A549 (cell line): ENCODE measurements around the gene CLN6. TPM values are rescaled to one million over a fixed set of nuclear protein-coding genes. Genes with fewer than 3 reads are reported as not detected.
A peak's percentile ranks its signal among the peaks of the same experiment; 100 is the strongest.

ENCODE experiments used
- ATAC-seq, 2 experiments: fragments of 200-7000 bp in 1 of 2; fragments of >200 bp in 1 of 2; cut with Nextera tagmentation in 1 of 2; cut with Tn5 transposase in 1 of 2; 3 replicates each; pipeline versions ENCODE4 v1.8.0 to v1.9.1; 2018 to 2020; ENCODE audit warnings: mild to moderate bottlenecking in 1 of 2, moderate library complexity in 1 of 2
- CTCF ChIA-PET: fragments of 300-600 bp; sonication (Branson Sonifier 250); formaldehyde crosslinking; extraction: SDS; loops from one replicate; lab custom pipeline; 2021; ENCODE audit warnings: antibody characterized with exemption, inconsistent platforms; lab: Yijun Ruan, JAX
- POLR2A ChIA-PET: fragments of 350-600 bp; formaldehyde crosslinking; extraction: SDS; loops from one replicate; lab custom pipeline; 2021; ENCODE audit warnings: antibody characterized with exemption, inconsistent platforms; lab: Yijun Ruan, JAX
- DNase-seq, 2 experiments: peaks; one replicate each; pipeline versions ENCODE4 v3.0.0 to v3.0.0-alpha.2; 2011 to 2016; ENCODE audit warnings: low read depth in 1 of 2, low spot score in 1 of 2
- FAIRE-seq: peaks from 2 replicates; lab custom pipeline; 2011; peaks lifted over from hg19 to GRCh38; lab: Jason Lieb, UNC
- H3K27ac ChIP-seq, 2 experiments: fragments of >200 bp; sonication (Bioruptor Twin); formaldehyde crosslinking; 3 replicates each; pipeline ENCODE4 v1.5.1; 2016 to 2017
- H3K4me1 ChIP-seq: fragments of >200 bp; sonication (Bioruptor Twin); formaldehyde crosslinking; 3 replicates; pipeline ENCODE4 v1.6.1; 2016
- H3K4me2 ChIP-seq: fragments of >200 bp; sonication (Bioruptor Twin); formaldehyde crosslinking; 3 replicates; pipeline ENCODE4 v1.6.1; 2016
- H3K4me3 ChIP-seq: fragments of >200 bp; sonication (Bioruptor Twin); formaldehyde crosslinking; 3 replicates; pipeline ENCODE4 v1.5.1; 2016
- H3K9me3 ChIP-seq: fragments of >200 bp; sonication (Bioruptor Twin); formaldehyde crosslinking; 3 replicates; pipeline ENCODE4 v1.6.1; 2016
- BHLHE40 ChIP-seq: IDR thresholded peaks from 2 replicates; pipeline ENCODE4 v1.6.1; 2012; ENCODE audit warnings: low read depth, low read length, inconsistent platforms
- CBX2 ChIP-seq: fragments of 200-600 bp; sonication (generic); IDR thresholded peaks from 2 replicates; pipeline ENCODE4 v1.6.1; 2016; ENCODE audit warnings: low read depth, mild to moderate bottlenecking, borderline replicate concordance
- CBX8 ChIP-seq: fragments of 200-600 bp; sonication (generic); IDR thresholded peaks from 2 replicates; pipeline ENCODE4 v1.6.1; 2016
- CEBPB ChIP-seq, 2 experiments: fragments of >200 bp in 1 of 2; sonication (Bioruptor Twin) in 1 of 2; formaldehyde crosslinking in 1 of 2; IDR thresholded peaks; 2 replicates each; pipeline ENCODE4 v1.6.1; 2012 to 2016
- FOSB ChIP-seq: fragments of 250-450 bp; sonication (Bioruptor Pico); IDR thresholded peaks from 2 replicates; pipeline ENCODE4 v1.5.0; 2020; ENCODE audit warnings: mild to moderate bottlenecking, moderate library complexity
- FOSL2 ChIP-seq, 2 experiments: fragments of 450-650 bp in 1 of 2; fragments of >200 bp in 1 of 2; sonication (Bioruptor Twin) in 1 of 2; formaldehyde crosslinking; IDR thresholded peaks; 2 replicates each; pipeline versions ENCODE4 v1.5.0 to v1.6.1; 2016 to 2020; ENCODE audit warnings: mild to moderate bottlenecking in 1 of 2, moderate library complexity in 1 of 2
- GATA3 ChIP-seq: IDR thresholded peaks from 2 replicates; pipeline ENCODE4 v1.6.1; 2012; ENCODE audit warnings: borderline replicate concordance
- HDAC2 ChIP-seq: fragments of 200-600 bp; sonication (generic); IDR thresholded peaks from 2 replicates; pipeline ENCODE4 v1.6.1; 2016
- HMGXB4 ChIP-seq: fragments of 250-450 bp; sonication (Bioruptor Pico); IDR thresholded peaks from 2 replicates; pipeline ENCODE4 v1.5.0; 2021; ENCODE audit warnings: mild to moderate bottlenecking, moderate library complexity, borderline replicate concordance
- HOXA7 ChIP-seq: fragments of 250-450 bp; sonication (Bioruptor Pico); IDR thresholded peaks from 2 replicates; pipeline ENCODE4 v1.5.0; 2020; ENCODE audit warnings: mild to moderate bottlenecking, moderate library complexity
- HOXB13 ChIP-seq: fragments of 250-450 bp; sonication (Bioruptor Pico); IDR thresholded peaks from 2 replicates; pipeline ENCODE4 v1.5.0; 2020; ENCODE audit warnings: low read depth, mild to moderate bottlenecking, moderate library complexity
- HOXB5 ChIP-seq: fragments of 250-450 bp; sonication (Bioruptor Pico); IDR thresholded peaks from 2 replicates; pipeline ENCODE4 v1.5.0; 2020; ENCODE audit warnings: mild to moderate bottlenecking, moderate library complexity
- JUN ChIP-seq, 2 experiments: fragments of >200 bp; sonication (Bioruptor Twin); formaldehyde crosslinking; IDR thresholded peaks; 2 replicates in 1 of 2; 3 replicates in 1 of 2; pipeline ENCODE4 v1.6.1; 2016 to 2017
- JUNB ChIP-seq: fragments of >200 bp; sonication (Bioruptor Twin); formaldehyde crosslinking; IDR thresholded peaks from 2 replicates; pipeline ENCODE4 v1.6.1; 2016
- KDM1A ChIP-seq: fragments of 200-600 bp; sonication (generic); IDR thresholded peaks from 2 replicates; pipeline ENCODE4 v1.6.1; 2016; ENCODE audit warnings: low read depth, mild to moderate bottlenecking
- KDM5A ChIP-seq: fragments of 200-600 bp; sonication (generic); IDR thresholded peaks from 2 replicates; pipeline ENCODE4 v1.6.1; 2016; ENCODE audit warnings: antibody characterized with exemption, mild to moderate bottlenecking
- MAFK ChIP-seq: fragments of 450-650 bp; IDR thresholded peaks from 2 replicates; pipeline ENCODE4 v1.6.1; 2014; ENCODE audit not compliant: partially characterized antibody
- MAX ChIP-seq: IDR thresholded peaks from 2 replicates; pipeline ENCODE4 v1.6.1; 2012
- NFE2L2 ChIP-seq: fragments of 150-350 bp; conservative IDR thresholded peaks from 2 replicates; pipeline ENCODE4 v1.6.1; 2014; ENCODE audit warnings: low read length
- NPAS2 ChIP-seq: fragments of 250-450 bp; sonication (Bioruptor Pico); IDR thresholded peaks from 2 replicates; pipeline ENCODE4 v1.8.0; 2022; ENCODE audit warnings: mild to moderate bottlenecking, moderate library complexity, borderline replicate concordance
- NR3C1 ChIP-seq: fragments of >200 bp; sonication (Bioruptor Twin); formaldehyde crosslinking; IDR thresholded peaks from 3 replicates; pipeline ENCODE4 v1.6.1; 2017
- POLR2A ChIP-seq: IDR thresholded peaks from 2 replicates; pipeline ENCODE4 v1.6.1; 2012; ENCODE audit warnings: mild to moderate bottlenecking, low read length
- POLR2AphosphoS2 ChIP-seq: conservative IDR thresholded peaks from 2 replicates; pipeline ENCODE4 v1.6.1; 2012; ENCODE audit warnings: low read length, improper control_type of control experiment, inconsistent platforms
- RFX5 ChIP-seq: fragments of 450-650 bp; IDR thresholded peaks from 2 replicates; pipeline ENCODE4 v1.7.1; 2014; ENCODE audit warnings: antibody characterized with exemption, mild to moderate bottlenecking, moderate library complexity
- SMC3 ChIP-seq: fragments of >200 bp; sonication (Bioruptor Twin); formaldehyde crosslinking; IDR thresholded peaks from 3 replicates; pipeline ENCODE4 v1.6.1; 2018; ENCODE audit warnings: inconsistent platforms
- TFCP2L1 ChIP-seq: fragments of 250-450 bp; sonication (Bioruptor Pico); IDR thresholded peaks from 2 replicates; pipeline ENCODE4 v1.5.0; 2021; ENCODE audit warnings: mild to moderate bottlenecking
- ZC3H11A ChIP-seq: fragments of 450-650 bp; IDR thresholded peaks from 2 replicates; pipeline ENCODE4 v1.6.1; 2014; ENCODE audit warnings: antibody characterized with exemption, mild to moderate bottlenecking
- ZFP36 ChIP-seq: fragments of 450-650 bp; IDR thresholded peaks from 2 replicates; pipeline ENCODE4 v1.6.1; 2014; ENCODE audit warnings: borderline replicate concordance; ENCODE audit not compliant: partially characterized antibody
- ZNF302 ChIP-seq: fragments of 250-450 bp; sonication (Bioruptor Pico); IDR thresholded peaks from 2 replicates; pipeline ENCODE4 v1.9.0; 2021; ENCODE audit warnings: inconsistent platforms, mild to moderate bottlenecking, moderate library complexity
- WGBS: methylation state at CpG from one replicate; pipeline ENCODE4 v1.1.6; 2017; ENCODE audit errors: missing lambda C conversion rate; 5-methylcytosine and 5-hydroxymethylcytosine counted together
- polyA plus RNA-seq, 4 experiments: library from polyadenylated mRNA; depleted of rRNA in 3 of 4; stranded (reverse); fragments of >200 nt; fragmentation: RNase III in 1 of 4; extraction: RNeasy Plus Mini Kit Qiagen cat#74134 plus additional on column Dnase treatment in 1 of 4; gene quantifications; 2 replicates in 3 of 4; 3 replicates in 1 of 4; pipeline ENCODE4 v1.2.3, GENCODE V29; 2011 to 2017

Gene CLN6
- polyA plus RNA-seq, 2 of the 4 experiments (the other 2 are of a cell fraction): 47.5 to 69.7 TPM

GRCh38 chr15:68274201-68274848, 44.8 kb upstream of the CLN6 start:
- H3K4me1 ChIP-seq: peaks cover 56% of the 10 kb centered on the region
- H3K9me3 ChIP-seq: no peaks in the 10 kb centered on the region
- H3K4me2 ChIP-seq: no peak overlapping the region
- no peak for ATAC-seq
- POLR2A ChIA-PET: interaction anchor here (0.6 to 1.4 kb wide), 2 partner anchors 10 to 15 kb away, joined by 3 to 4 read pairs; no protein-coding TSS in a partner anchor
- no peak for FAIRE-seq
- TF ChIP-seq ZC3H11A (no peak), MAFK (peak; percentile 51), FOSB (CRISPR knock-in tag) (no peak), BHLHE40 (no peak), KDM1A (no peak), ZFP36 (no peak), RFX5 (no peak), KDM5A (no peak)
- TF ChIP-seq, all 56 proteins: peak for 1
- no peak for DNase-seq
- 82% methylated on average over 5 of the region's 5 CpGs for WGBS
- Histone ChIP-seq H3K27ac (peak overlapping the region in 1 of 2 experiments; percentile 87; a peak in 3 of 6 replicates), H3K4me3 (no peak overlapping the region)
- CTCF ChIA-PET: interaction anchor here (0.8 to 9.1 kb wide), 8 partner anchors 11 to 411 kb away, joined by 3 to 86 read pairs (median 5); no protein-coding TSS in a partner anchor

- H3K27ac ChIP-seq: peak overlapping the region; percentile 75 to 87
- H3K4me3 ChIP-seq: no peak overlapping the region
- POLR2A ChIA-PET: interaction anchor here (0.6 to 2.4 kb wide), 3 partner anchors 8 to 20 kb away, joined by 3 to 5 read pairs (median 3); no protein-coding TSS in a partner anchor
- peak in 1 of 2 experiments; percentile 70 for DNase-seq
- CTCF ChIA-PET: interaction anchor here (1.0 to 9.1 kb wide), 2 partner anchors 17 to 19 kb away, joined by 3 to 86 read pairs; no protein-coding TSS in a partner anchor
- H3K4me2 ChIP-seq: peak overlapping the region; percentile 73
- no peaks in the 10 kb centered on the region for H3K9me3 ChIP-seq
- peaks cover 56% of the 10 kb centered on the region for H3K4me1 ChIP-seq
- peak; percentile 15 to 26; a peak in 3 of 6 replicates for ATAC-seq
- peak; percentile 54 for FAIRE-seq
- TF ChIP-seq JUNB (peak; percentile 59; the same call in 1 of the 2 replicates), NFE2L2 (no peak), SMC3 (no peak), FOSL2 (IDR thresholded peaks at IDR 0.05) (peak; percentile 57), FOSL2 (CRISPR knock-in tag; IDR thresholded peaks at IDR 0.05) (peak; percentile 56; the same call in 1 of the 2 replicates), CEBPB (IDR thresholded peaks at IDR 0.05) (0 out of 4 replicates have a peak, but pooled peaks of 1 of the 2 experiments have one; percentile 6), JUN (IDR thresholded peaks at IDR 0.05) (0 out of 5 replicates have a peak, but pooled peaks of 1 of the 2 experiments have one; percentile 25), GATA3 (0 out of 2 replicates have a peak, but pooled peaks have one; percentile 30), NR3C1 (no peak)
- TF ChIP-seq, all 56 proteins: peak for 5
- 56% methylated on average over 1 of the region's 1 CpG for WGBS
Measured at GRCh38 chr15:68272721-68273271, 43.3 kb upstream of the CLN6 start.

- POLR2A ChIA-PET: interaction anchor here (0.8 to 2.4 kb wide), 3 partner anchors 9 to 19 kb away, joined by 3 to 5 read pairs (median 4); no protein-coding TSS in a partner anchor
- DNase-seq (peak; percentile 77 to 86), ATAC-seq (peak; percentile 80 to 86), FAIRE-seq (peak; percentile 90)
- CTCF ChIA-PET: interaction anchor here (2.5 kb wide), 1 partner anchor 19 kb away, joined by 15 read pairs; no protein-coding TSS in a partner anchor
- Histone ChIP-seq H3K27ac (peak overlapping the region; percentile 75 to 87), H3K9me3 (no peaks in the 10 kb centered on the region), H3K4me1 (peaks cover 56% of the 10 kb centered on the region), H3K4me3 (peak overlapping the region; percentile 4; the same call in 1 of the 3 replicates), H3K4me2 (peak overlapping the region; percentile 73)
- 16% methylated on average over 11 of the region's 11 CpGs for WGBS
- TF ChIP-seq RFX5 (no peak), ZNF302 (no peak), HOXB5 (CRISPR knock-in tag) (peak; percentile 49; the same call in 1 of the 2 replicates), NPAS2 (CRISPR knock-in tag) (no peak), KDM1A (no peak), FOSB (CRISPR knock-in tag) (no peak), JUN (IDR thresholded peaks at IDR 0.05) (peak in 1 of 2 experiments; percentile 29; a peak in 1 of 5 replicates), CEBPB (IDR thresholded peaks at IDR 0.05) (no peak), CBX8 (no peak), ZC3H11A (no peak), HOXA7 (CRISPR knock-in tag) (no peak), JUNB (no peak), HMGXB4 (CRISPR knock-in tag) (no peak), POLR2A (peak; percentile 16; the same call in 1 of the 2 replicates), GATA3 (no peak), ZFP36 (no peak), HDAC2 (no peak), MAX (peak; percentile 65; the same call in 1 of the 2 replicates), SMC3 (no peak), HOXB13 (peak; percentile 46; the same call in 1 of the 2 replicates), BHLHE40 (peak; percentile 5; the same call in 1 of the 2 replicates), NFE2L2 (no peak), CBX2 (no peak), TFCP2L1 (no peak), FOSL2 (IDR thresholded peaks at IDR 0.05) (no peak), FOSL2 (CRISPR knock-in tag; IDR thresholded peaks at IDR 0.05) (peak; percentile 59; the same call in 1 of the 2 replicates), POLR2AphosphoS2 (no peak)
Measured at GRCh38 chr15:68271854-68272471, 42.4 kb upstream of the CLN6 start.
